Fibroblast of villous mesenchyme (primary cell): ENCODE data around the gene KMT2E. TPM values are rescaled to one million over a fixed set of nuclear protein-coding genes. Genes with fewer than 3 reads are reported as not detected.
"Not testable (repeated sequence)": the region's sequence is repeated elsewhere in the genome, so short reads cannot be mapped to it uniquely, and the experiment has no call there.

Experiments used
- DNase-seq: peaks from one replicate; pipeline ENCODE4 v3.0.0-alpha.2; 2010; ENCODE audit warnings: low read depth
- H3K4me3 ChIP-seq: 2 replicates; pipeline ENCODE4 v1.5.1; 2011; ENCODE audit warnings: low read depth, mild to moderate bottlenecking, low read length
- total RNA-seq: library from RNA; depleted of rRNA; stranded (reverse); fragments of >200 nt; gene quantifications from 2 replicates; pipeline ENCODE4 v1.2.3, GENCODE V29; 2012
- TF ChIP-seq, protein P1 (sequence below): IDR thresholded peaks from 2 replicates; pipeline ENCODE4 v1.5.1; 2012; ENCODE audit warnings: low read depth, mild to moderate bottlenecking, low read length; ENCODE audit not compliant: insufficient read depth

Gene KMT2E
- total RNA-seq, 1 donor = 110 TPM

DNA sequence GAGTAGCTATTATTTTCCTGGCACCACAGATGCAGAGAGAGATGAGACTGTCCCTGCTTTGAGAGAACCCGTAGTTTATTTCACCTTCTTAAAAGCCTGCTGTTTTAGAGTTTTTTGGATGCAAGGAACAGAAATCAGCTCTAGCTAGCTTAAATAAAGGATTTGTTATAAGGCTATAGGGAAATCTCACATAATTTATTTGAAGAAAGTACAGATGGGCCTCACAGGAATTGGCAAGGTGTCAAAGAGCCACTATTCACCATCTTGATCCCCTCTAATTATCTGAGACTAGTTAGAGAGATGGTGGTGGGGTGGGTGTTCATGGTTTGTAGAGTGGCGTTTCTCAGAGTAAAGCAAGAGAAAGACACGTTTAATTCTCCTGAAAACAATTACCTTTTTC, 7.3 kb downstream of the KMT2E start:
- no peak for DNase-seq
- TF ChIP-seq, protein P1, sequence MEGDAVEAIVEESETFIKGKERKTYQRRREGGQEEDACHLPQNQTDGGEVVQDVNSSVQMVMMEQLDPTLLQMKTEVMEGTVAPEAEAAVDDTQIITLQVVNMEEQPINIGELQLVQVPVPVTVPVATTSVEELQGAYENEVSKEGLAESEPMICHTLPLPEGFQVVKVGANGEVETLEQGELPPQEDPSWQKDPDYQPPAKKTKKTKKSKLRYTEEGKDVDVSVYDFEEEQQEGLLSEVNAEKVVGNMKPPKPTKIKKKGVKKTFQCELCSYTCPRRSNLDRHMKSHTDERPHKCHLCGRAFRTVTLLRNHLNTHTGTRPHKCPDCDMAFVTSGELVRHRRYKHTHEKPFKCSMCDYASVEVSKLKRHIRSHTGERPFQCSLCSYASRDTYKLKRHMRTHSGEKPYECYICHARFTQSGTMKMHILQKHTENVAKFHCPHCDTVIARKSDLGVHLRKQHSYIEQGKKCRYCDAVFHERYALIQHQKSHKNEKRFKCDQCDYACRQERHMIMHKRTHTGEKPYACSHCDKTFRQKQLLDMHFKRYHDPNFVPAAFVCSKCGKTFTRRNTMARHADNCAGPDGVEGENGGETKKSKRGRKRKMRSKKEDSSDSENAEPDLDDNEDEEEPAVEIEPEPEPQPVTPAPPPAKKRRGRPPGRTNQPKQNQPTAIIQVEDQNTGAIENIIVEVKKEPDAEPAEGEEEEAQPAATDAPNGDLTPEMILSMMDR = no peak
- no peak overlapping the region for H3K4me3 ChIP-seq

DNA sequence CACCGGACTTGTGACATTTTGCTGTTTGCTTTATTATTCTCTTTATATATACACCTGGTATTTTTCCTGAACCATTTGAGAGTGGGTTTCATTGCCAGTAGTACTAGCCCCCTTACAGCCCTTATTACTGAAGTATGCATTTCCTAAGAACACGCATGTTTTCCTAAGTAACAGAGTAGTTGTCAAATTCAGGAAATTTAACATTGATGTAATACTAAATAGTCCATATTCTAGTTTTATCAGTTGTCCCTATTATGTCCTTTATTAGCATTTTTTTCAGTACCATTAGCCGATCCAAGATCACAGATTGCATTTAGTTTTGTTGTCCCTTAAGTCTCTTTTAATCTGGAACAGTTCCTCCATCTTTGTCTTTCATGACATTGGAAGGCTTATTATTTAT, 8.0 kb downstream of the KMT2E start:
- DNase-seq = no peak
- no peak overlapping the region for H3K4me3 ChIP-seq
- TF ChIP-seq, protein P1 = no peak

DNA sequence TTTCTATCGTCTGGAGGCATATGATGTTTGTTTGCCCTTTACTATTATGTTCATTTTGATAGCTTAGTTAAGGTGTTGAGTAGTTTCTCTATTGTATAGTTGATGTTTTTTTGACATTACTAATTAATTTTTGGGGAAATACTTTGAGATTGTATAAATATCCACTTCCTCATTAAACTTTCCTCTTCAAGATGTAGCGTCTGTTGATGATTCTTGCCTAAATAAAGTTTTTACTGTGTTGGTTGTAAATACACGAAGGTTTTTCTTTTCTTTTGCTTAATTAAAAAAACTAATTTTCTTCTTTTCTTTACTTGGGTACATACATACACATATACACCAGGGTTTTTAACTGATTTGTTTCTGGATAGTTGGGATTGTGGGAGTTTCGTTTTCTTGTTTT, 8.5 kb downstream of the KMT2E start:
- no peak for DNase-seq
- TF ChIP-seq, protein P1 = no peak
- H3K4me3 ChIP-seq = no peak overlapping the region

DNA sequence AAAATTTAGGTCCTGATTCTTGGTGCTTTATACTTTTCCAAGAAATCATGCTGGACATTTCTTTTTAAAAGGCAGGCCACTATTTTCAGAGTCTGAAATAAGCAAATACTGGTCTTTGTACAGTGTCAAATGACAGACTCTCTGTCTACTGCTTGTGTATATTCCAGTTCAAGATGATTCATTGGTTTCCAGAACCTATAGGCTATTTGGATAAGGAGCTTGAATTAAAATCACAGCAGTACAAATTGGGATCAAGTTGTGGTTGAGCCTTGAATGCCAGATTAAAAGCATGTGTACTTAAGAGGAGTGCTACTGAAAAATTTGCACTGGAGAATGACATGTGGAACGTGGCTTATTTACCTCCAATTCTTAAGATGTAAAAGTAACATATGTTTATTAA, 10.7 kb downstream of the KMT2E start:
- H3K4me3 ChIP-seq = no peak overlapping the region
- peak; percentile 49 for DNase-seq

DNA sequence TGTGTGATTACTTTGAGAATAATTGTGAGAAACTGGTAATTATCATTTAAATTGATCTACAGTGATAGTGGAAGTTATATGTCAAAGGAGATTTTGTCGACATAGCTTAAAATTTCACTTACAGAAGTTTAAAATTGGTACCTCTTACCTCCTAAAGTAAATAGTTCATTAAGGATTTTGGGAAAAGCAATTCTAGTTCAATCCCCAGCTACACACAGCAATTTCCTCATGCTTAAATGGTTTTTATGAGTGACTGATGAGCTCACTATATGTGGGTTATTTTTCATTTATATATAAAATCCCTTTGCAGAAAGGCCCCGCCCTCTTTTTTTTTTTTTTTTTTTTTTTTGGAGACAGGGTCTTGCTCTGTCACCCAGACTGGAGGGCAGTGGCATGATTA, 12.7 kb downstream of the KMT2E start:
- DNase-seq = no peak
- TF ChIP-seq, protein P1 = no peak
- no peak overlapping the region for H3K4me3 ChIP-seq

More for the DNA sequence above, 10.7 kb downstream of the KMT2E start:
- TF ChIP-seq, protein P1 = no peak

DNA sequence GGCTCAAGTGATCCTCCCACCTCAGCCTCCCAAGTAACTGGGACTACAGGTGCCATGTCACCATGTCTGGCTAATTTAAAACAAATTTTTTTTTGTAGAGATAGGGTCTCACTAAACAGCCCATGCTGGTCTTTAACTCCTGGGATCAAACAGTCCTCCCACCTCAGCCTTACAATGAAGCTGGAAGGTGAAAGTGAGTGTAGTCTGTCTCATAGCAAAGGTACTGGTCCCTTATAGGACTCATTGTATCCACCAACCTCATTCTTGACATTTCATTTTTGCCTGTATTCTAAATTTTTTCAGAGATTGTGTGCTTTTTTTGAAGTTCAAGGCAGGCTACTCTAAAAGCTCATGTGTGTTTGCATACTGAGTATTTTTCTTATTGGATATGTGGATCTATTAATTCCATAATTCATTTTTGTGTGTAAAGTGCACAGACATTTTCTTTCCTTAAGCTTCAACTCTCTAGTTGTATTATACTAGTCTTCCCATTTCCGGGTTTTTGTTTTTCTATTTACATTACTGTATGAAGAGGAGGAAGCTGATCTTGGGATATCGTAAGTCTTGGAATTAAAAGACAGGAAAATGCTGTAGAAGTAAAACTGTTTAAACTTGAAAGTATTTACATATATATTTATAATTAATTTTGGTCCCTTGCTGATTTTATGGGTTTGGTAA, 13.3 kb downstream of the KMT2E start:
- TF ChIP-seq, protein P1 = no peak
- no peak for DNase-seq
- no peak overlapping the region for H3K4me3 ChIP-seq

DNA sequence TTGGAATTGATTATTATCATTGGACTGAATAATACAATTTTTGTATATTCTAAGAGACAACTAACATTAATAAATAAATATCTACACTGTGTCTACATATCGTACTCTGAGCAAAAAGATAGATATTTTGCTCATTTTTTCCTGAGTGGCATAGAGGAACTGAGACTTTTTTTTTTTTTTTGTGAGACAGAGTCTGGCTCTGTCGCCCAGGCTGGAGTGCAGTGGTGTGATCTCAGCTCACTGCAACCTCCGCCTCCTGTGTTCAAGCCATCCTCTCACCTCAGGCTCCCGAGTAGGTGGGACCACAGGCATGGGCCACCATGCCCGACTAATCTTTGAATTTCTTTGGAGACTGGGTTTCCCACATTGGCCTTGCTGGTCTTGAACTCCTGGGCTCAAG, 14.0 kb downstream of the KMT2E start:
- no peak overlapping the region for H3K4me3 ChIP-seq
- TF ChIP-seq, protein P1 = no peak
- no peak for DNase-seq

DNA sequence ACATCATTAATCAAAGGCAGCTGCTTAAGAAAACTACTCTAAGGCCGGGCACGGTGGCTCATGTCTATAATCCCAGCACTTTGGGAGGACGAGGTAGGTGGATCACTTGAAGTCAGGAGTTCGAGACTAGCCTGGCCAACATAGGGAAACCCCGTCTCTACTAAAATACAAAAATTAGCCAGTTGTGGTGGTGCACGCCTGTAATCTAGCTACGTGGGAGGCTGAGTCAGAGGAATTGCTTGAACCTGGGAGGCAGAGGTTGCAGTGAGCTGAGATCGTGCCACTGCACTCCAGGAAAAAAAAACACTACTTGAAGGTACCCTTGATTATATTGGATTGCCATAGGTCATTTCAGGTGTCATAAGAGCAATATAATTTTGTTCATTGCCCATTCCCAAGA, 14.9 kb downstream of the KMT2E start:
- DNase-seq, H3K4me3 ChIP-seq: not testable (repeated sequence)
